ENCODE measurements around the gene LSR. TPM values are rescaled to one million over a fixed set of nuclear protein-coding genes. Genes with fewer than 3 reads are reported as not detected.

LSR gene
- total RNA-seq, 1 experiment from 2014 or later, result 211 TPM

GRCh38 chr19:35228177-35228930 lies 20.4 kb upstream of the LSR start, which contains the start of gene FAM187B:
FAM187B (minus strand) TSS chr19:35228739; CDS start chr19:35228680, 59 bp downstream.
- DNase-seq (ENCODE audit: low read depth, low spot score), result no peak

DNA sequence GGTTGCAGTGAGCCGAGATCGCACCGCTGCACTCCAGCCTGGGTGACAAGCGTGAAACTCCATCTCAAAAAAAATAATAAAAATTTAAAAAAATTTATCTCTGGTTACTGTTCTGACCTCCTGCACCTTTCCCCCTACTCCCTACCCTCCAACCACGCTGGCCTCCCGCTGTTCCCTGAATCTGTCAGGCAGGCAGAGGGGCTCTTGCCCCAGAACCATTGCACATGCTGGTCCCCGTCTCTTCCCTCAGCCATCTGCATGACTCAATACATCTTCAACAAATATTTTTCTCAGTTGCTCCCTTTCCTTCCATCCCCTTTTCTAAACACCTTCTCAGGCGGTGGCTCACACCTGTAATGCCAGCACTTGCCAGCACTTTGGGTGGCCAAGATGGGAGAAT lies 19.2 kb upstream of the LSR start:
- BruUV-seq (replicated peaks), result no TSS peak
- no peak overlapping the region for H3K4me3 ChIP-seq (replicated peaks in 1 of 2; ENCODE audit: low read depth in 1 of 2, low read length in 2 of 2)
- peaks cover 6 to 10% of the 10 kb centered on the region in 2 experiments; a peak in 3 of 4 replicates for H3K4me1 ChIP-seq (ENCODE audit: control insufficient read depth in 1 of 2, insufficient read depth in 2 of 2, low read length in 2 of 2)
- H3K9me2 ChIP-seq (ENCODE audit: insufficient read depth), result no peaks in the 10 kb centered on the region
- H3K36me3 ChIP-seq (ENCODE audit: control insufficient read depth in 1 of 2, insufficient read depth in 2 of 2, low read length in 2 of 2), result no peaks in the 10 kb centered on the region
- CTCF ChIA-PET, result no interaction called here
- no peaks in the 10 kb centered on the region for H3K27me3 ChIP-seq (ENCODE audit: insufficient read depth, low read length)
- no peak overlapping the region for H2AFZ ChIP-seq (ENCODE audit: low read depth, low read length, poor library complexity, severe bottlenecking)
- H3K4me2 ChIP-seq (ENCODE audit: low read length), result no peak overlapping the region
- no peak overlapping the region for H3K9ac ChIP-seq (ENCODE audit: low read length)
- POLR2A ChIA-PET, result no interaction called here
- RAD21 ChIA-PET (ENCODE audit: low non-redundant PET in 1 of 2, low total read pairs in 2 of 2, uncharacterized antibody in 2 of 2, unreplicated experiment in 2 of 2), result no interaction called here
- intact Hi-C loops (cut with micrococcal nuclease), result no loop called here
- H3K9me3 ChIP-seq (ENCODE audit: control insufficient read depth in 1 of 2, insufficient read depth in 1 of 2, low read depth in 1 of 2, low read length in 2 of 2), result peaks cover 0 to 5% of the 10 kb centered on the region in 2 experiments; a peak in 1 of 4 replicates
- ATAC-seq (no peak), DNase-seq (ENCODE audit: low read depth, low spot score) (no peak)
- no peaks in the 10 kb centered on the region for H4K20me1 ChIP-seq (ENCODE audit: insufficient read depth)
- no peak overlapping the region for H3K27ac ChIP-seq (ENCODE audit: low read depth, low read length)
- no peaks in the 10 kb centered on the region for H3K79me2 ChIP-seq (ENCODE audit: insufficient read depth, low read length)
- TF ChIP-seq, protein P1, sequence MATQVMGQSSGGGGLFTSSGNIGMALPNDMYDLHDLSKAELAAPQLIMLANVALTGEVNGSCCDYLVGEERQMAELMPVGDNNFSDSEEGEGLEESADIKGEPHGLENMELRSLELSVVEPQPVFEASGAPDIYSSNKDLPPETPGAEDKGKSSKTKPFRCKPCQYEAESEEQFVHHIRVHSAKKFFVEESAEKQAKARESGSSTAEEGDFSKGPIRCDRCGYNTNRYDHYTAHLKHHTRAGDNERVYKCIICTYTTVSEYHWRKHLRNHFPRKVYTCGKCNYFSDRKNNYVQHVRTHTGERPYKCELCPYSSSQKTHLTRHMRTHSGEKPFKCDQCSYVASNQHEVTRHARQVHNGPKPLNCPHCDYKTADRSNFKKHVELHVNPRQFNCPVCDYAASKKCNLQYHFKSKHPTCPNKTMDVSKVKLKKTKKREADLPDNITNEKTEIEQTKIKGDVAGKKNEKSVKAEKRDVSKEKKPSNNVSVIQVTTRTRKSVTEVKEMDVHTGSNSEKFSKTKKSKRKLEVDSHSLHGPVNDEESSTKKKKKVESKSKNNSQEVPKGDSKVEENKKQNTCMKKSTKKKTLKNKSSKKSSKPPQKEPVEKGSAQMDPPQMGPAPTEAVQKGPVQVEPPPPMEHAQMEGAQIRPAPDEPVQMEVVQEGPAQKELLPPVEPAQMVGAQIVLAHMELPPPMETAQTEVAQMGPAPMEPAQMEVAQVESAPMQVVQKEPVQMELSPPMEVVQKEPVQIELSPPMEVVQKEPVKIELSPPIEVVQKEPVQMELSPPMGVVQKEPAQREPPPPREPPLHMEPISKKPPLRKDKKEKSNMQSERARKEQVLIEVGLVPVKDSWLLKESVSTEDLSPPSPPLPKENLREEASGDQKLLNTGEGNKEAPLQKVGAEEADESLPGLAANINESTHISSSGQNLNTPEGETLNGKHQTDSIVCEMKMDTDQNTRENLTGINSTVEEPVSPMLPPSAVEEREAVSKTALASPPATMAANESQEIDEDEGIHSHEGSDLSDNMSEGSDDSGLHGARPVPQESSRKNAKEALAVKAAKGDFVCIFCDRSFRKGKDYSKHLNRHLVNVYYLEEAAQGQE (IDR thresholded peaks at IDR 0.05; ENCODE audit: low read depth), result no peak
- TF ChIP-seq ELF1 (IDR thresholded peaks at IDR 0.05; ENCODE audit: borderline replicate concordance, low read depth), result no peak
- TF ChIP-seq, protein P2, sequence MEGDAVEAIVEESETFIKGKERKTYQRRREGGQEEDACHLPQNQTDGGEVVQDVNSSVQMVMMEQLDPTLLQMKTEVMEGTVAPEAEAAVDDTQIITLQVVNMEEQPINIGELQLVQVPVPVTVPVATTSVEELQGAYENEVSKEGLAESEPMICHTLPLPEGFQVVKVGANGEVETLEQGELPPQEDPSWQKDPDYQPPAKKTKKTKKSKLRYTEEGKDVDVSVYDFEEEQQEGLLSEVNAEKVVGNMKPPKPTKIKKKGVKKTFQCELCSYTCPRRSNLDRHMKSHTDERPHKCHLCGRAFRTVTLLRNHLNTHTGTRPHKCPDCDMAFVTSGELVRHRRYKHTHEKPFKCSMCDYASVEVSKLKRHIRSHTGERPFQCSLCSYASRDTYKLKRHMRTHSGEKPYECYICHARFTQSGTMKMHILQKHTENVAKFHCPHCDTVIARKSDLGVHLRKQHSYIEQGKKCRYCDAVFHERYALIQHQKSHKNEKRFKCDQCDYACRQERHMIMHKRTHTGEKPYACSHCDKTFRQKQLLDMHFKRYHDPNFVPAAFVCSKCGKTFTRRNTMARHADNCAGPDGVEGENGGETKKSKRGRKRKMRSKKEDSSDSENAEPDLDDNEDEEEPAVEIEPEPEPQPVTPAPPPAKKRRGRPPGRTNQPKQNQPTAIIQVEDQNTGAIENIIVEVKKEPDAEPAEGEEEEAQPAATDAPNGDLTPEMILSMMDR (IDR thresholded peaks at IDR 0.05 in 2 of 3, conservative IDR thresholded peaks at IDR 0.05 in 1 of 3; ENCODE audit: borderline replicate concordance in 1 of 3, insufficient read depth in 1 of 3, low read depth in 2 of 3, low read length in 2 of 3), result no peak
- no peak for TF ChIP-seq CBX3 (IDR thresholded peaks at IDR 0.05; ENCODE audit: low read depth)
- no peak for TF ChIP-seq CEBPB (IDR thresholded peaks at IDR 0.05; ENCODE audit: low read depth)
- TF ChIP-seq SIN3A (IDR thresholded peaks at IDR 0.05; ENCODE audit: low read depth), result no peak
- no peak for TF ChIP-seq TCF7L2 (IDR thresholded peaks at IDR 0.05; ENCODE audit: borderline replicate concordance, extremely low read depth, insufficient read depth, insufficient read length)
- no peak for TF ChIP-seq RAD21 (IDR thresholded peaks at IDR 0.05; ENCODE audit: low read depth)

More at GRCh38 chr19:35228177-35228930, 20.4 kb upstream of the LSR start, which contains the start of gene FAM187B:
- no peaks in the 10 kb centered on the region for H4K20me1 ChIP-seq (ENCODE audit: insufficient read depth)
- ChIA-PET POLR2A (no interaction called here), RAD21 (ENCODE audit: low non-redundant PET in 1 of 2, low total read pairs in 2 of 2, uncharacterized antibody in 2 of 2, unreplicated experiment in 2 of 2) (interaction anchor here in 1 of 2 experiments (0.7 kb wide), 1 partner anchor 87 kb away, joined by 5 read pairs; no protein-coding TSS in a partner anchor), CTCF (no interaction called here)
- H3K4me3 ChIP-seq (replicated peaks in 1 of 2; ENCODE audit: low read depth in 1 of 2, low read length in 2 of 2), result no peak within 1 kb of the TSS
- H3K4me1 ChIP-seq (ENCODE audit: control insufficient read depth in 1 of 2, insufficient read depth in 2 of 2, low read length in 2 of 2), result peaks cover 6 to 10% of the 10 kb centered on the region in 2 experiments; a peak in 3 of 4 replicates
- BruUV-seq (replicated peaks), result no TSS peak
- ATAC-seq, result no peak
- intact Hi-C loops (cut with micrococcal nuclease), result no loop called here
- no peaks in the 10 kb centered on the region for H3K27me3 ChIP-seq (ENCODE audit: insufficient read depth, low read length)
- no peak within 1 kb of the TSS for H3K27ac ChIP-seq (ENCODE audit: low read depth, low read length)
- no peaks in the 10 kb centered on the region for H3K9me2 ChIP-seq (ENCODE audit: insufficient read depth)
- no peak within 1 kb of the TSS for H2AFZ ChIP-seq (ENCODE audit: low read depth, low read length, poor library complexity, severe bottlenecking)
- no peak within 1 kb of the TSS for H3K9ac ChIP-seq (ENCODE audit: low read length)
- H3K9me3 ChIP-seq (ENCODE audit: control insufficient read depth in 1 of 2, insufficient read depth in 1 of 2, low read depth in 1 of 2, low read length in 2 of 2), result no peaks in the 10 kb centered on the region
- no peak for TF ChIP-seq JUND (IDR thresholded peaks at IDR 0.05)
- TF ChIP-seq EZH2phosphoT487 (IDR thresholded peaks at IDR 0.05; ENCODE audit: borderline replicate concordance), result no peak
- TF ChIP-seq, protein P3, sequence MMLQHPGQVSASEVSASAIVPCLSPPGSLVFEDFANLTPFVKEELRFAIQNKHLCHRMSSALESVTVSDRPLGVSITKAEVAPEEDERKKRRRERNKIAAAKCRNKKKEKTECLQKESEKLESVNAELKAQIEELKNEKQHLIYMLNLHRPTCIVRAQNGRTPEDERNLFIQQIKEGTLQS (IDR thresholded peaks at IDR 0.05), result no peak
- no peak for TF ChIP-seq POLR2A (IDR thresholded peaks at IDR 0.05; ENCODE audit: borderline replicate concordance, extremely low read depth, insufficient read depth, insufficient read length)
- no peak for TF ChIP-seq ZFX (IDR thresholded peaks at IDR 0.05)
- TF ChIP-seq SP1 (IDR thresholded peaks at IDR 0.05; ENCODE audit: low read depth), result no peak
- TF ChIP-seq CBX3 (IDR thresholded peaks at IDR 0.05; ENCODE audit: low read depth), result no peak
- no peak for TF ChIP-seq EZH2 (IDR thresholded peaks at IDR 0.05)
- no peak for TF ChIP-seq SRF (IDR thresholded peaks at IDR 0.05; ENCODE audit: low read depth)
- TF ChIP-seq FOSL1 (IDR thresholded peaks at IDR 0.05; ENCODE audit: low read depth), result no peak
- no peak for TF ChIP-seq RAD21 (IDR thresholded peaks at IDR 0.05; ENCODE audit: low read depth)
- TF ChIP-seq TCF7L2 (IDR thresholded peaks at IDR 0.05; ENCODE audit: borderline replicate concordance, extremely low read depth, insufficient read depth, insufficient read length), result no peak
- no peak for TF ChIP-seq ZNF274 (IDR thresholded peaks at IDR 0.05; ENCODE audit: low read depth, low read length)
- no peak for TF ChIP-seq POLR2AphosphoS5 (IDR thresholded peaks at IDR 0.05; ENCODE audit: low read depth, low read length)
- no peak within 1 kb of the TSS for H3K4me2 ChIP-seq (ENCODE audit: low read length)
- no peaks in the 10 kb centered on the region for H3K36me3 ChIP-seq (ENCODE audit: control insufficient read depth in 1 of 2, insufficient read depth in 2 of 2, low read length in 2 of 2)
- H3K79me2 ChIP-seq (ENCODE audit: insufficient read depth, low read length), result no peaks in the 10 kb centered on the region
